Measurements from ENCODE around the gene FOXD1.

The FOXD1 gene

GRCh38 chr5:73450672-73451223, 2.2 kb upstream of the FOXD1 start:
- peak in 1 of 2 donors; percentile 14 for DNase-seq (ENCODE audit: low spot score in 2 of 2)
- Mint-ChIP-seq H3K27ac (peak overlapping the region; percentile 55), H3K27me3 (peaks cover 26% of the 10 kb centered on the region), H3K4me3 (no peak overlapping the region), H3K4me1 (peaks cover 8% of the 10 kb centered on the region), H3K36me3 (no peaks in the 10 kb centered on the region), H3K9me3 (no peaks in the 10 kb centered on the region)
- ATAC-seq (ENCODE audit: low read depth) = no peak

GRCh38 chr5:73450137-73450536, 1.6 kb upstream of the FOXD1 start:
- Mint-ChIP-seq H3K9me3 (no peaks in the 10 kb centered on the region), H3K27ac (peak overlapping the region; percentile 55), H3K4me1 (peaks cover 8% of the 10 kb centered on the region), H3K4me3 (no peak overlapping the region), H3K27me3 (peaks cover 24% of the 10 kb centered on the region), H3K36me3 (no peaks in the 10 kb centered on the region)
- no peak for ATAC-seq (ENCODE audit: low read depth)
- no peak for DNase-seq (ENCODE audit: low spot score in 2 of 2)

GRCh38 chr5:73447530-73448462, 781 bp downstream of the FOXD1 start:
- Mint-ChIP-seq H3K4me1 (peaks cover 6% of the 10 kb centered on the region), H3K4me3 (peak overlapping the region; percentile 86), H3K9me3 (no peaks in the 10 kb centered on the region), H3K27ac (peak overlapping the region; percentile 72), H3K27me3 (peaks cover 20% of the 10 kb centered on the region), H3K36me3 (no peaks in the 10 kb centered on the region)
- ATAC-seq (ENCODE audit: low read depth) (peak; percentile 41), DNase-seq (ENCODE audit: low spot score in 2 of 2) (peak; percentile 51 to 66)

GRCh38 chr5:73446631-73447529, 1.7 kb downstream of the FOXD1 start:
- peaks cover 6% of the 10 kb centered on the region for H3K4me1 Mint-ChIP-seq
- peak overlapping the region; percentile 72 for H3K27ac Mint-ChIP-seq
- no peaks in the 10 kb centered on the region for H3K9me3 Mint-ChIP-seq
- H3K27me3 Mint-ChIP-seq = peaks cover 21% of the 10 kb centered on the region
- peak in 1 of 2 donors; percentile 21 for DNase-seq (ENCODE audit: low spot score in 2 of 2)
- ATAC-seq (ENCODE audit: low read depth) = peak; percentile 27
- peak overlapping the region; percentile 69 for H3K4me3 Mint-ChIP-seq
- H3K36me3 Mint-ChIP-seq = no peaks in the 10 kb centered on the region

GRCh38 chr5:73445665-73446630, 2.6 kb downstream of the FOXD1 start:
- H3K4me3 Mint-ChIP-seq = peak overlapping the region; percentile 69
- H3K9me3 Mint-ChIP-seq = no peaks in the 10 kb centered on the region
- peaks cover 23% of the 10 kb centered on the region for H3K27me3 Mint-ChIP-seq
- H3K36me3 Mint-ChIP-seq = no peaks in the 10 kb centered on the region
- no peak for ATAC-seq (ENCODE audit: low read depth)
- no peak overlapping the region for H3K27ac Mint-ChIP-seq
- DNase-seq (ENCODE audit: low spot score in 2 of 2) = no peak
- peaks cover 6% of the 10 kb centered on the region for H3K4me1 Mint-ChIP-seq

GRCh38 chr5:73444499-73445438, 3.8 kb downstream of the FOXD1 start:
- Mint-ChIP-seq H3K9me3 (no peaks in the 10 kb centered on the region), H3K4me3 (no peak overlapping the region), H3K4me1 (peaks cover 6% of the 10 kb centered on the region), H3K27me3 (peaks cover 24% of the 10 kb centered on the region), H3K27ac (peak overlapping the region; percentile 17), H3K36me3 (no peaks in the 10 kb centered on the region)
- ATAC-seq (ENCODE audit: low read depth) (no peak), DNase-seq (ENCODE audit: low spot score in 2 of 2) (no peak)

GRCh38 chr5:73443829-73444498, 4.6 kb downstream of the FOXD1 start:
- no peak overlapping the region for H3K4me3 Mint-ChIP-seq
- peak overlapping the region; percentile 17 for H3K27ac Mint-ChIP-seq
- H3K4me1 Mint-ChIP-seq = peaks cover 3% of the 10 kb centered on the region
- DNase-seq (ENCODE audit: low spot score in 2 of 2) = no peak
- no peaks in the 10 kb centered on the region for H3K36me3 Mint-ChIP-seq
- H3K9me3 Mint-ChIP-seq = no peaks in the 10 kb centered on the region
- peaks cover 28% of the 10 kb centered on the region for H3K27me3 Mint-ChIP-seq
- no peak for ATAC-seq (ENCODE audit: low read depth)

- H3K4me1 Mint-ChIP-seq = no peaks in the 10 kb centered on the region
- ATAC-seq (ENCODE audit: low read depth) (no peak), DNase-seq (ENCODE audit: low spot score in 2 of 2) (no peak)
- H3K4me3 Mint-ChIP-seq = no peak overlapping the region
- H3K9me3 Mint-ChIP-seq = no peaks in the 10 kb centered on the region
- no peaks in the 10 kb centered on the region for H3K36me3 Mint-ChIP-seq
- peaks cover 31% of the 10 kb centered on the region for H3K27me3 Mint-ChIP-seq
- no peak overlapping the region for H3K27ac Mint-ChIP-seq
These were observed 5.5 kb downstream of the FOXD1 start for GRCh38 chr5:73442996-73443627.

GRCh38 chr5:73442231-73442811, 6.3 kb downstream of the FOXD1 start:
- H3K27me3 Mint-ChIP-seq = peaks cover 32% of the 10 kb centered on the region

GRCh38 chr5:73441378-73441777, 7.2 kb downstream of the FOXD1 start:
- no peak overlapping the region for H3K4me3 Mint-ChIP-seq
- no peak overlapping the region for H3K27ac Mint-ChIP-seq
- no peak for ATAC-seq (ENCODE audit: low read depth)

More at GRCh38 chr5:73442231-73442811, 6.3 kb downstream of the FOXD1 start:
- Mint-ChIP-seq H3K4me3 (no peak overlapping the region), H3K27ac (no peak overlapping the region), H3K36me3 (no peaks in the 10 kb centered on the region), H3K9me3 (no peaks in the 10 kb centered on the region), H3K4me1 (no peaks in the 10 kb centered on the region)
- DNase-seq (ENCODE audit: low spot score in 2 of 2) (no peak), ATAC-seq (ENCODE audit: low read depth) (no peak)

GRCh38 chr5:73440262-73440661, 8.3 kb downstream of the FOXD1 start:
- H3K27me3 Mint-ChIP-seq = peaks cover 40% of the 10 kb centered on the region
- H3K9me3 Mint-ChIP-seq = peaks cover 1% of the 10 kb centered on the region
- DNase-seq (ENCODE audit: low spot score in 2 of 2) = no peak
- H3K4me1 Mint-ChIP-seq = peaks cover 2% of the 10 kb centered on the region
- no peak for ATAC-seq (ENCODE audit: low read depth)
- H3K27ac Mint-ChIP-seq = no peak overlapping the region
- peaks cover 1% of the 10 kb centered on the region for H3K36me3 Mint-ChIP-seq
- H3K4me3 Mint-ChIP-seq = no peak overlapping the region

More at GRCh38 chr5:73441378-73441777, 7.2 kb downstream of the FOXD1 start:
- Mint-ChIP-seq H3K4me1 (no peaks in the 10 kb centered on the region), H3K36me3 (no peaks in the 10 kb centered on the region), H3K27me3 (peaks cover 34% of the 10 kb centered on the region), H3K9me3 (no peaks in the 10 kb centered on the region)
- DNase-seq (ENCODE audit: low spot score in 2 of 2) = no peak
